T-helper 2 cell (primary cell): ENCODE results near the gene PLXND1.

Experiments used
- DNase-seq, 5 experiments: peaks; one replicate each; pipeline versions ENCODE4 v3.0.0 to v3.0.0-alpha.2; 2012 to 2022

The PLXND1 gene

DNA sequence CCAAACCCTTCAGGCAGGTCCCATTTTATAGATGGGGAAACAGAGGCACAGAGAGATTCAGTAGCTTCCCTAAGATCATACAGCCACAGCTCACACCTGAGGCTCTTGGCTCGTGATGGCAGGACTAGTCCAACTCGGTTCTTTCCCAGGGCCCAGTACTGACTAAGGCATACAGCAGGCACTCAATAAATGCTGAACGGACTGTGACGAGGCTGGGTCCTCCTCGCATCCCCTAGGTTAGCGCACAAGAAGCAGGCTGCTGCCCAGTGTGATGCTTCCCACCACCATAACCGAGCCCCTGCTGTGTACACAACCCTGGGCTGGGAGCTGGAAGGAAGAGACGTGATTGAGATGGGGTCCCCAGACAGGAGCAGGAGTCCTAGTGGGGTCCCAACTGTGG is 24.9 kb downstream of the PLXND1 start:
- DNase-seq: no peak

DNA sequence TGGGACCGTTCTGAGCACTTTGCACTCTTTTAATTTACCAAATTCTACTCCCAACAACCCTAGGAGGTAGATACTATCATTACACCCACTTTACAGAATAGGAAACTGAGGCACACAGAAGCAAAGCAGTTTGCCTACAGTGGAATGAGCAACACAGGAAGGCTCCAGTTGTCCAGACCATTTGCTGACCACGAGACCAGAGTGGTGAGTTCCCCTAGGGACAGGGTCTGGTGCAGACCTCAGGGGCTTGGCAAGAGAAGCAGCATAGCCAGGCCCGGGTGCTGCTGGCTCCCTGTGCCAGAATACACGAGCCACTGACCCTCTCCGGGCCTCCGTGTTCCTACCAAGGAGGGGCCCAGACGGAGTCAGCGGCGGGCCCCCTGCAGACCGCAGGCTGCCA is 26.5 kb downstream of the PLXND1 start:
- no peak for DNase-seq

DNA sequence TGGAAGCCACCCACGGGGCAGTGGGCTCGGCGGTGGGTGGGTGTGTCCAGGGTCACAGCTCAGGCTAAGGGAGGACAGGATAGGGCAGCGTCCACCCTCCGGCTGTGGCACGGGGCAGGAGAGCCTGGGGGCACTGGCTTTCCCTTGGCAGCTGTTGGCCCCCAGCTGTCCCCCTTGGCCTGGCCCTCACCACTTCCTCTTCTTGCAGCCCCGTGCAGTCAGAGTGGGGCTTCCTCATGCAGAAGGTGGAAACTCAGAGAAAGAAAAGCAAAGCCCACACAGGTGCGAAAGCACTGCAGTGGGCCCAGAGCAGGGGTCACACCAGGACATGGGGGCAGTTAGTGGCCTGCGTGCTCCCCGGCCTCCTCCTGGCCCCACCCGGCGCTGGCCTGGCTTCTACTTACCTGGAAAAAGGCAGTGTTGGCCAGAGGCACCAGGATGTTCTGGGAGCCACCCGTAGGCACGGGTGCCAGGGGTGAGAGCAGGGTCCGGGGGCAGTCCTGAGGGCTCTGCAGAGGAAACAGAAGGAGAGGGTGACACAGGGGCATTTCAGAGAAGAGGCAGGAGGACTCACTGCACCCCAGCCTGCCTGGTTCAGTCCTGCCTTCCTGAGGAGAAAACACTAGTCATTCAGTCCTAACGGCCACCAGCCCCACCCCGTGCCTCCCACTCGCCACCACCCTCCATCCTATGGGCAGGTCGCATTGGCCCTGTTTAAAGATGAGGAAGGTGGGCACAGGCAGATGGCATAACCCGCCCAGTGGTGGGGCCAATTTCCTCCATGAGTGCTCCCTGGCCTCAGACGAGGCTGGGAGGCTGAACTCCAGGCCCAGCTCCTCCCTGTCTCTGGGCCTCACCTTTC is 28.3 kb downstream of the PLXND1 start:
- DNase-seq: peak in 2 of 5 experiments; percentile 20 to 55

DNA sequence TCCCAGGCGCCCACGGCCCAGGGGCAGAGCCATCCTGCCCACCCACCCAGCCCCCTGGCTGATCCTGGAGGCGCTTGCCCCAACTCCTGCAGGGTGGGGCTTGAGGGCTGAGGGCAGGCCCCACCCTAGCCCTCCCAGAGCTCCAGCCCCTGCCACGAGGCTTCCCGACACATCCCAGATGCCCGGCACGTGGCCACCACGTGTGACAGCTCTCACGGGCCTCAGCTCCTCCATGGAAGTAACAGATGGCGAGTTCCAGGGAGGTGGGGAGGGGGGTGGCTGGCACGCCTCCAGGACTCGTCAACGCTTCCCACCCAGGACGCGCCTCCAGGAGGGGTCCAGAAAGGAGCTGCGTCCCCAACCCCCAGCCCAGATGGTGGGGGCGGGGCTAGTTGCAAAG is 29.1 kb downstream of the PLXND1 start:
- no peak for DNase-seq

DNA sequence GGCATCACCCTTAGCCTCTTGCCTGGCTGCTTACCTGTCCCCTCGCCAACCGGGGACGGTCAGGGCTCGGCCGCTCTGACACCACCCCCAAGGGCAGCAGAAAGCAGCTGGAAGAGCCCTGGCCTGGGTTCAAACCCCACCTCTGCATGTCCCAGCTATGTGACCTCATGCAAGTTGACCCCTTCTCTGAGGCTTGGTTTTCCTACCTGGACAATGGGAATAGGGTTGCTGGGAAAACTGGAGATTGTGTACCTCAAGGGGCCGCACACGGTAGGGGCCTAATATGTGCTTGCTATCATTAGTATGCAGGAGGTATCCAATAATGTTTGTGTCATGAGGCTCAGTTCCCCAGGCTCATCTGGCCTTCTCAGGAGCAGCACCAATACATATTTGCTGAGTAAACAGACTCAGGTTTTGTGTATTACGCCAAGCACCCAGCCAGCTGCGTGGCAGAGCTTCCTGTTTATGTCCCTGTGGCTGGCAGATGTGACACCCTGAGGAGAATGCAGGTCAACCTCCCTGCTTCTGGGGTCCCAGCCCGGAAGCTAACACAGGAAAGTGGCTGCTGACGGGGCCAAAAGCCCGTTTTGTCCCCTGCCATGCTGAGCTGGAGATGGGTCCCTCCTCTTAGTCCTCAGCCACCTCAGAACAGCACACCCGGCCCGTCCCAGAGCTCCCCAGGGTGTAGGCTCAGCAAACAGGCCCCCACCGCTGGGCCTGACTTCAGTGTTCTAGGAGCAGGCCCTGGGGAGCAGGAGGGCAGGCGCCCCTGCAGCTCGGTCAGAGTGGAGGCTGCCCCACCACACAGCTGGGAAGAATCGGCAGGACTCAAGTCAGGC is 29.7 kb downstream of the PLXND1 start:
- DNase-seq: peak in 3 of 5 experiments; percentile 23 to 95 (median 94)

DNA sequence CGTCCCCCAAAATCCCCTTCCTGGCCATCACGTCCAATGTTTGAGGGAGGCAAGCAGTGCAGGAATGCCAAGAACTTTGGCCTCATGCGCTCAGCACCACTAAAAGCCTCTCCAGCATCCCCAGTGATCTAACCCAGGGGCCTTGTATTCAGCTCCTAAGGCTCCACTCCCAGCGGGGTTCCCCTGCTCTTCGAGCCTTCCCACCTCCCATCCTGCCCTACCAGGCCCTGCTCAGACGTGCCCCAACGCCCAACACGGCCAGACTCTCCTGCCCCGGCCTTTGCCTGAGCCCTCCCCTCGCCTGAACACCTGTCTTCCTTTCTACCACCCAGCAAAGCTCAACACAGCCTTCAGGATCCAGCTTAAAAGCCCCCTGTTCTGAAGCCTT is 30.5 kb downstream of the PLXND1 start:
- DNase-seq: peak in 1 of 5 experiments; percentile 18

DNA sequence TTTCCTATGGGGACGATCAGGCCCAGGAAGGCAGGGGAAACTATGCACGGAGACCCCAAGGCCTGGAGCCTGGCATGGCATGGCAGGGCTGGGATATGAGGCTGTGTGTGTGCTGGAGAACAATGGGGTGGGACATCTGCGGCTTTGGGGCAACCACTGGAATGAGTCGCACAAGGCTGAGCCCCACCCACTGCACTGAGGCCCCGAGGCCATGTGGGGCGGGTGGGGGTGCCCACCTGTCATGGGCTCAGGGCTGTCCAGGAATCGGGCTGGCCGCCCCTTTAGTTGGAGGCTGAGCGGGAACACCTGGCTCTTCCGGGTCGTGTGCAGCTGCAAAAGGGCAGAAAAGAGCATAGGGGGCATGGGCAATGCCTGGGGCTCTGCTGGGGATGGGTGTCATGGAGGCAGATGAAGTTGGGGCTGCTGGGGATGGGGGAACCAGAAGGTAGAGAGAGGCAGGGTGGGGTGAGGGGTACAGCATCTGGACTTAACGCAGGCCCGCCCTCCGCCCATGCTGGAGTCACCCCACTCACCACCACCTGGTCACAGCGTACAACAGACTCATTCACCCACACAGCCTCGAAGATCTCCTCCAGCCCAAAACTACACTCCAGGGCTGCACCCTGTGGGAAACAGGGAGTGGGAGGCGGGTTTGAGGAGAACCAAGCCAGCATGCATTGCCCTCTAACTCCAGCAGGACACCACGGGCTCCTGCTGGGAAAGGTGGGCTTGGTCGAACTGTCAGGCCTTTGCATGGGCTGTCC is 31.1 kb downstream of the PLXND1 start:
- no peak for DNase-seq

DNA sequence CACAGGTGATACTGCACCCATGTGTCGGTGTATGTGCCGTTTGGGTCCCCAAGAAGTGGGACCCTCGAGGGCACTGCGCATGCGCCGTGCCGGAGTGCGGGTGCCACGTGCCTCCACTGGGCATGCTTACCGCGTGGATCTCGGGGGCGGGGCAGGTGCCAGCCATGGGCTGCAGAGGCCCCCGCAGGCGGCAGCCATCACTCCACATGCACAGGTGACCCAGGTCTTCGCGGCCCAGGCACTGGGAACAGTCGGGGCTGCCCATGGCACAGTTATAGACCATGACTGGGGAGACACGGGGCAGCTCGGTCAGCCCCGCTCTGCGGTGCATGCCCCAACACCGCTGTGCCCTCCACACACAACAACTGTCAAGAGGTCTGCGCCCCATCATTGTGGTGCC is 32.3 kb downstream of the PLXND1 start:
- no peak for DNase-seq

DNA sequence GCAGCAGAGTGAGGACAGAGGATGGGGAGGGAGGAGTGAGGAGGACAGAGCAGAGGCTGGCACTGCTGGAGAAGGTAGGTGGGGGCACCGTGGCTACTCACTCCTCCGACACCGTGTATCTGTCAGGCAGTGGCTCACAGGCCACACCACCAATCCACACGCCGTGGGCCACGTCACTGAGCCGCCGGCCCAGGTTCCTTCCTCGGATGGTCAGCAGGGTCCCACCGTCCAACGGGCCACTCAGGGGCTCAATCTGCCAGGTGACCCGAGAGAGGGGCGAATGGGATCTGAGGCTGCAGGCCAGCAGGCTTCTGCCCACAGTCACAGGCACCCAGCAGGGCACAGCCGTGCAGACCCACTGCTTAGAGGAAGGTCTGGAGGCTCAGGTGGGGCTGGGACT is 33.0 kb downstream of the PLXND1 start:
- no peak for DNase-seq

DNA sequence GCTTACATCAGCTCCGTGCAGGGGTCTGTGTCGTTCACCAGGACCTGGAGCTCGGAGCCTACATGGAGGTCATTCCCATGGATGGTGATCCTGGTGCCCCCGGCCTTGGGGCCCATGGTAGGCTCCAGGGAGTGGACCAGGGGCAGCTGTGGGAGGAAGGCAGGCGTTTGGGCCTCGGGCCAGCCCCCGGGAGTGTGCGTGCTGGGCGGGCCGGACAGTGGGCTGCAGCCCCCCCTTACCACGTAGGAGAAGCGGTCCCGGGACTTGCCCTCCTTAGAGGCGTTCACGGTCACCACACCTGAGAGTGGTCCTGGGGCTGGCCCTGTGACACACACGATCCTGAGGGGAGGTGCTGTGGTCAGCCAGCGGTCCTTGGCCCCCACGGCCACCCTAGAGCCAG is 33.9 kb downstream of the PLXND1 start:
- no peak for DNase-seq

DNA sequence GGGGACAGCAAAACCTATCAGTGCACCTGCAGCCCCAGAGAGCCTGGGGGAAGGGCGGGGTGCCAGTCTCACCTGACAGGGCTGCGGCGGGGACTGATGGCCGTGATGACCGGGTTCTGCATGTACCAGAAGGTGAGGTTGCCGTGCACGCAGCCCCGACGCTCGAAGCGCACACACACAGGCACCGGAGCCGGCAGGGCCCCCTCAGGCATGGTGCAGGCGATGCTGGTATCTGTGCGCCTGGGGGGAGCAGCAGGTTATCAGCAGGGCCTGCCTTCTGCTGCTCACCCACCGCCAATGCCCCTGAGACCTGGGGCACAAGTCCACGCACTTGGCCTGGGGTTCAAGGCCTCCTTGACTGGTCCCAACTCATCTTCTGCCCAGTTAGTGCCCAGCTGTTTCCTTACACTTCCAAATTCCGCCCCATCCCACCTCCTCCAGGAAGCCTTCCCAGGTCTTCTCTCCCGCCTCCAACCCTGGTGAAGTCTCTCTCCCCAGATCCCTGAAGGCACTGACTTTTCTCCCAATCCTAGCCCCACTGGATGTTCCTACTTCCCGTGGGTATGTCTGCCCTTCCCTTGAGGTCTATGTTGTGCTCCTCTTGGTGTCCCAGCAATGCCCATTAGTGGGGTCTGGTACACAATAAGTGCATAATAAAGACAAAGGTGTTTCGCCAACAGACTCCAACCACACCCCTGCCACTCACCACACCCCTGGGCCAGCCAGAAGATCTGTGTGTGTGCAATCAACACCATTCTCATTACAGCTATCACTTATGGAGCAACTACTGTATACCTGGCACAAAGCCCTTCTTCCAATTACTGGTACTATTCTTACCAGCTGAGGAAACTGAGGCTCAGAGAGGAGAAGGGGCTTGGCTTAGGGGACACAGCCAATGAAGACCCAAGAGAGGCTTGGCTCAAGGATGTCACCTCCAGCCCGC is 34.6 kb downstream of the PLXND1 start:
- no peak for DNase-seq

DNA sequence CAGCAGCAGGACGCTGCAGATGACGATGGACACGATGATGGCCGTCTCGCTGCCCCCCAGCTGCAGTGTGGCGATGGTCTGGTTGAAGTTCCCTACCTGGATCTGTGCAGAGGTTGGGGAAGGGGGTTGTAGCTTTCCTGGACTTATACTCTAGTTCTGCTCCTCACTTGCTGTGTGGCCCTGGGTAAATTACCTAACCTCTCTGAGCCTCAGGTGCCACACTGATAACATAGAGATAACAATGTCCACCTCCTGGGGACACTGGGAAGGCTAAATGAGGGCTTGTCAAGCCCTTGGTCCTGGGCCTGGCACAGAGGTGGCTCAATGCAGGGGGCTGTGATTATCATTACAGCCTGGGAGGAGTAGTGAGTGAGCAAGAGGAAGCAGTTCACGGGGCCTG is 36.6 kb downstream of the PLXND1 start:
- no peak for DNase-seq

DNA sequence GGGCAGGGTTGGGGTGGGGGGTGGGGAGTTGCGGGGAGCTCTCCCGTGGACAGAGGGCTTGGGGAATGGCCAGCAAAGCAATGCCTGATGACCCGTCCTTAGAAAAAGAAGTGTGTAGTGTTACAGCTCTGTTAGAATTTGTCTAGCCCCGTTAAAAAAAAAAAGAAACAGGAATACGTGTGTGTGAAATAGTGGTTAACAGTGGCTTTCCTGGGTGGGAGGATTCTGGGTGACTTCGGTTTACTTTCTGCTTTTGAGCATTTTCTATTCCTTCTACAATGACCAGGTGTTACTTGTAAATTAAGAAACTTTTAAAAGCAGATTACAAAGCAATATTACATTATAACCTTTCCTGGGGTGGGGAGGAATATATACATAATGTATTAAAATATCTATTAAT is 38.5 kb downstream of the PLXND1 start:
- peak in 1 of 5 experiments; percentile 47 for DNase-seq

DNA sequence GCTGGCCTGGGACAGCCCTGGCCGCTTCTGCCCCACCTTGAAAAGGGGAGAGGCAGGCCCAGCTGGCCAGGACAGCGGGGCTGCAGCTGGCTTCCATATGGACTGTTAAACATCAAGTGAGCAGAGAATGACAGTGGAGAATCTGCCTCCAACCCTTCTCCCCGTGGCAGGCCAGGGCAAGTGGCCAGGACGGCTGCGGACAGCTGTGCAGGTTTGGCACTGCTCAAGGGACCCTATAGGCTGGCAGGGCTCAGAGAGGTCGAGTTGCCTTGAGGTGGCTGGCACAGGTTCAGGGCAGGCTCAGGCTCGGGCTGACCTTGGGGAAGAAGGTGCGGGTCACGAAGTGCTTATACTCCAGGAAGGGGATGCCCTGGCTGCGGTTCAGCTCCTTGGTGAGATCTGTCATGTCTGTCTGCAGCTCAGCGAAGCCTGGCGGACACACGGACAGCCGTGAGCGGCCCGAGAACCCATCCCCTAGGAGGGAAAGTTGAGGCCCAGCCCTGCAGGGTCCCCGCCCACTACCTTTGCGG is 39.2 kb downstream of the PLXND1 start:
- no peak for DNase-seq

DNA sequence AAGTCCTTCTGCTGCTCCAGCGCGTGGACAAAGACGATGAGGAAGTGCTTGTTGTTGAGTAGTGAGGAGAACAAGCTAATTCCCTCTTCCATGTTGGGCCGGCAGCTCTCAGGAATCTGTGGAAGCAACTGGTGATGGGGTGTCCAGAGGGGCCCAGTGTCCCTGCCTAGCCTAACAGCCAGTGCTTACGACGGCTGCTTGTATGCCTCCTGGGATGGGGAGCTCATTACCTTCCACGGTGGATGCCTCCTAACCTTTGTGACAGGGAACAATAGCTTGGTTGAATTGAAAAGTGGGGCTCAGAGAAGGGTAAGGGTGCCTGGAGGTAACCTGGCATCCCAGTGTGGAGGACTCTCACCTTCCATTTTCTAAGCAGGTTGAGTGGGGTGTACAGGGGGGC is 40.6 kb downstream of the PLXND1 start:
- no peak for DNase-seq

DNA sequence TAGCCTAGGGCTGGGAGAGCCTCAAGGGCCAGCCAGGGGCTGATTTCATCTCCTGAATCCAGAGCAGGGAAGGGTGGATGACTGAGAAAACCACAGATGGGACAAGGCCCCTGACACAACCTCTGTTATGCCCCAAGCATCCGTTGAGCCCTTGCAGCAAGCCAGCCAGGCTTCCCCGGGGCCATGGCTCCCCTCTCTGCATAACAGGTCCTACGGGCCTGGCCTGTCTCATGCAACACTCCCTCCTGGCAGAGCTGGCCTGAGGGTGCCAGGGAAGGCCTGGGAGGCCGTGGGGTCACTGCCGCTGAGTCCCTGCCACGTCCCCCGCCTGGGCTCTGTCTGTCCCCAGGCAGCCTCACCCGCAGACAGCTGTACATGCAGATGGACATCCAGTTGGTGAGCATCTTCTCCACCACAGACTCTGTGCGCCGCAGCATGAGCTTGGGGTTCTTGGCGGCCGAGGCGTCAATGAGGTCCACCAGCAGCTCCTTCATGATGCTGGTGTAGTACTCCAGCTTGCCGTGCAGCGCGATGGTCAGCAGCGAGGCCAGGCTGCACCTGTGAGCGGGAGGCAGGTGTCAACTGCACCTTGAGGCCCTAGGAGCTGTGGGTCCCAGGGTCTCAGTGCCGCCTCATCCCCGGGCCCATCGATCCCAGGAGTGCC is 41.4 kb downstream of the PLXND1 start:
- DNase-seq: no peak

DNA sequence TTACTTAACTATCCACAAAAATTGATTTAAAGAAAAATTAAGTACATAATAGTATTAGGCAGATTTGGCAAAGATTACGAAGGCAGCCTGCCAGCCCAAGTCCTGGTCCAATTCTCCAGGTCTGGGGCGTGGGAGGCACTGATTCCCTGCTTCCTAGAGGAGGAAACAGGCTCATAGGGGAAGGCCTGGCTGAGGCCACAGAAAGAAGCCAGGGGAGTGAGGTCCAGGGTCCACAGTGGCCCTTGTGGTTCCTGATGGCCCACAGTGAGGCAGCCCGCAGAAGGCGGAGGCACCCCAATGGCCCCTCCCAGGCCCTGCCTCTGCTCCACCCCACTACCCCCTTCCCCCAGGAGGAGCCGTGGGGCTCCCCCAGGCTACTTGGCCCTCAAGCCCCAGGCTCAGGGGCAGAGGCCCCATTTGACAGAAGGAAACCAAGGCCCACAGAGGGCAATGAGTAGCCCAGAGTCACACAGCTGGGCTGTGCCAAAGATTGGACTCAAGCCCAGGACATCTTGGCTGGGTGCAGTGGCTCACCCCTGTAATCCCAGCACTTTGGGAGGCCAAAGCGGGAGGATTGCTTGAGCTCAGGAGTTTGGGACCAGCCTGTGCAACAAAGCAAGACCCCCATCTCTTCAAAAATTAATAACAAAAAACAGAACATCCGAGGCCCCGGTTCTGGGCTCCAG is 42.5 kb downstream of the PLXND1 start:
- no peak for DNase-seq

DNA sequence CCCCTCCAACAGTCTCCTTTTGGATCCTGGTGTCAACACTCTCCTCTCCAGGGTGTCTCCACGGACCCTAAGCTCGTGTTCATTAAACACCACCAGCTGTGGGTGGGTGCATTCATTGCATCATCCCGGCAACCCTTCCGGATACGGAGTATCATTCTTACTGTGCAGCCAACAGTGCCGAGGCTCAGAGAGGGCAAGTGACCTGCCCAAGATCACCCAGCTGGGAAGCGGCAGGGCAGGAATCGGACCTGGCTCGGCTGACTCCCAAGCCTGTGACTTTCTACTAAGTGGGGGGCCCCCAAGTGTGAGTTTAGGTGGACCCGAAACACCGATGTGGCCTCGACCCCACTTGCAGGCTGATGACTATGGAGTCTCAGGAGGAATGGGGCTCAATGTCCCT is 43.1 kb downstream of the PLXND1 start:
- DNase-seq: no peak

DNA sequence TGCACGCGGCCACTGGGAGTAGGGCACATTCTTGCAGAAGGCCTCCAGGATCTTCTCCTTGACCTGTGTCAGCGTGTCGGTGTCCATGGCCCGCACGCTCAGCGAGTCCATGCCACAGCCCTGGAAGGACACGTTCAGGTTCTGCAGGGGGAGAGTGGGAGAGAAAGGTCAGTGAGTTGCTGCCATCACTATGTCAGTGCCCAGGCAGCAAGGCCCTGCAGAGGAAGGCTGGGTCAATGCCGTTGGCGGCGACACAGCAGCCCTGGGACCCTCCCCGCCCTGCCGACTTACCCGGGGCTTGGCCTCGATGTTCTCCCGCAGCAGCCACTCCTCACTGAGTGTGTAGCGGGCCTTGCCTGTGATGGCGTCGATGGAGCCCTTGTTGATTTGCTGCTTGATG is 43.7 kb downstream of the PLXND1 start:
- no peak for DNase-seq

DNA sequence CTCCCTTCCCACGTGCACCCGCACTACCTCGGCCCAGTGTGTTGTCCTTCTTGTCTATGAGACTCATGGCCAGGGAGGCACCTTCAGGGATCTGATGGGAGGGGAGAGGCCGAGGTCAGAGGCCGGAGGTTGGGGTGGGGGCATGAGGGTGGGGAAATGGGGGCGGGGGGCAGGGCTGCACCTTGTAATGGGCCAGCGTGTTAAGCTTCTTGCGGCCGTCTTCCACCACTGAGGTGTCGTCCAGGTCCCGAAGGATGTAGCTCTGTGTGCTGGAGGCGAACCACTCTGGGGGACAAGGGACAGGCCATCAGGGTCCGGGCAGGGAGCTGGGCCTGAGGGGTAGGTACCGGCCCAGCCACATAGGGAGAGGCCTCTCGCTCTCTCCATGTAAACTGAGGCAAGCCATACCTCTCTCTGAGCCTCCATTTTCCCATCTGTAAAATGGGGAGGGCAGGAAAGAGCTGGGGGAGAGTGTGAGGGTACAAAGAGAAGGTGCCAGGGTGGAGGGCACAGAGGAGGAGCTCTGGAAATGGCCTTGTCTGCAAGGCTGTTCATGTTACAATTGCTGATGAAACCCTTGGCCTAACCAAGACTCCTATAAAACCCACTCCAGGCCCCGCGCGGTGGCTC is 44.7 kb downstream of the PLXND1 start:
- DNase-seq: no peak
